ENCODE data around the gene IL17REL.
A peak's percentile ranks its signal among the peaks of the same experiment; 100 is the strongest.

The IL17REL gene

DNA sequence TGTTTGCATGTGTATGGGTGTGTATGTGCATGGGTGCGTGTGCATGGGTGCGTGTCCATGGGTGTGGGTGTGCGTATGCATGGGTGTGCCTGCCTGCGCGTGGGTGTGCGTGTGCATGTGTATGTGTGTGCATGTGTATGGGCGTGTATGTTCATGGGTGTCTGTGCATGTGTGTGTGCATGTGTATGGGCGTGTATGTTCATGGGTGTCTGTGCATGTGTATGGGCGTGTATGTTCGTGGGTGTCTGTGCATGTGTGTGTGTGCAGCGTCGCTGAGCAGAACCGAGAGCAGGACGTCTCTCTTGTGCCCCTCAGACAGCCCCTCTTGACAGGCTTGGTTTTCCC, 13.9 kb downstream of the IL17REL start:
- no peaks in the 10 kb centered on the region for H3K36me3 ChIP-seq
- DNase-seq, result no peak
- no peaks in the 10 kb centered on the region for H3K27me3 ChIP-seq
- peaks cover 3% of the 10 kb centered on the region; the same call in 1 of the 2 replicates for H3K4me1 ChIP-seq
- TF ChIP-seq, protein P1, sequence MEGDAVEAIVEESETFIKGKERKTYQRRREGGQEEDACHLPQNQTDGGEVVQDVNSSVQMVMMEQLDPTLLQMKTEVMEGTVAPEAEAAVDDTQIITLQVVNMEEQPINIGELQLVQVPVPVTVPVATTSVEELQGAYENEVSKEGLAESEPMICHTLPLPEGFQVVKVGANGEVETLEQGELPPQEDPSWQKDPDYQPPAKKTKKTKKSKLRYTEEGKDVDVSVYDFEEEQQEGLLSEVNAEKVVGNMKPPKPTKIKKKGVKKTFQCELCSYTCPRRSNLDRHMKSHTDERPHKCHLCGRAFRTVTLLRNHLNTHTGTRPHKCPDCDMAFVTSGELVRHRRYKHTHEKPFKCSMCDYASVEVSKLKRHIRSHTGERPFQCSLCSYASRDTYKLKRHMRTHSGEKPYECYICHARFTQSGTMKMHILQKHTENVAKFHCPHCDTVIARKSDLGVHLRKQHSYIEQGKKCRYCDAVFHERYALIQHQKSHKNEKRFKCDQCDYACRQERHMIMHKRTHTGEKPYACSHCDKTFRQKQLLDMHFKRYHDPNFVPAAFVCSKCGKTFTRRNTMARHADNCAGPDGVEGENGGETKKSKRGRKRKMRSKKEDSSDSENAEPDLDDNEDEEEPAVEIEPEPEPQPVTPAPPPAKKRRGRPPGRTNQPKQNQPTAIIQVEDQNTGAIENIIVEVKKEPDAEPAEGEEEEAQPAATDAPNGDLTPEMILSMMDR (IDR thresholded peaks at IDR 0.05; ENCODE audit: low read depth, low read length), result no peak
- H3K9me3 ChIP-seq, result no peaks in the 10 kb centered on the region
- H3K4me3 ChIP-seq (ENCODE audit: low read depth, low read length), result no peak overlapping the region

DNA sequence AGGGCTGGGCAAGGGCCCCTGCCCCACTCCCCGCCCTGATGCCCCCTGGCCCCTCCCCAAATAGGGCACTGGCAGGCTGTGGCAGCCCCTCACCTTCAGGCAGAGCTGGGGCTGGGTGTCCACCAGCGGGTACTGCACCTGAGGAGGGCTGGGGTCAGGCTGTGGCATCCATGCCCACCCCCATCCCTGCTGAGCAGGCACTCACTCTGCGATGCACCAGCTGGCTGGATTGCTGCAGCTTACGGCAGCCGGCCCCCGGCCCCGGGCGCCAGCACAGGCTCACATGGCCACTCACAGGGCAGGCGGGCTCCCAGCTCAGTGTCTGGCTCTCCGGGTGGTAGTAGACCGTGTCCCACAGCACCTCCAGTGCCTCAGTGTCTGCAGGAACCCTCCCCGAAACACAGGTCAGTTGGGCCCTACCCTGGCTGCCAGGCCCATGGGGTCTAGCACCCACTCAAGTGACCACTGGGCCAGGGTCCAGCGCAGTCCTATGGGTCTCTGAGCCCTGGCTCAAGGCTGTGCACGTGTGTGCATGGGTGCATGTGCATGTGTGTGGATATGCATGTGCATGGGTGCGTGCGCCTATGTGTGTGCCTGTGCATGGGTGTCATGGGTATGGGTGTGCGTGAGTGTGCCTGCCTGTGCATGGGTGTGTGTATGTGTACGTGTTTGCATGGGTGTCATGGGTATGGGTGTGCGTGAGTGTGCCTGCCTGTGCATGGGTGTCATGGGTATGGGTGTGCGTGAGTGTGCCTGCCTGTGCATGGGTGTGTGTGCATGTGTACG, 14.4 kb downstream of the IL17REL start:
- peaks cover 3% of the 10 kb centered on the region; the same call in 1 of the 2 replicates for H3K4me1 ChIP-seq
- no peaks in the 10 kb centered on the region for H3K27me3 ChIP-seq
- H3K9me3 ChIP-seq, result no peaks in the 10 kb centered on the region
- H3K36me3 ChIP-seq, result no peaks in the 10 kb centered on the region
- H3K4me3 ChIP-seq (ENCODE audit: low read depth, low read length), result no peak overlapping the region
- peak; percentile 12 for DNase-seq
- TF ChIP-seq, protein P1 (IDR thresholded peaks at IDR 0.05; ENCODE audit: low read depth, low read length), result no peak

DNA sequence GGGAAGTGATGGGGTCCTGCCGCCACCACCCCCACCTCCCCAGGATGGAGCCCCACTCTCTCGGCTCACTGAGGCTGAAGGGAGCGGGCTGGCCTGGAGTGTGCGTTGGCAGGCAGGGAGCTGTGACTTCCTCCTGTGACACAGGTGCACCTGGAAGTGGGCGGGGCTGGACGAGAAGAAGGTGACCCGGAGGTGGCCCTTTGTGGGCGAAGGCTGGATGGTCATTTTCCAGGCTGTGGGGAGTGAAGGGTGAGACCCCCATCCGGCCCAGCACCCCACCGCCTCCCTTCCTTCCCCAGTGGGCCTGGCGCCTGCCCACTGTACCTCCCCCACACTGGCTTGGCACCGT, 15.3 kb downstream of the IL17REL start:
- no peak overlapping the region for H3K4me3 ChIP-seq (ENCODE audit: low read depth, low read length)
- H3K4me1 ChIP-seq, result peaks cover 3% of the 10 kb centered on the region; the same call in 1 of the 2 replicates
- no peaks in the 10 kb centered on the region for H3K36me3 ChIP-seq
- no peaks in the 10 kb centered on the region for H3K27me3 ChIP-seq
- peak; percentile 7 for DNase-seq
- H3K9me3 ChIP-seq, result no peaks in the 10 kb centered on the region
- TF ChIP-seq, protein P1 (IDR thresholded peaks at IDR 0.05; ENCODE audit: low read depth, low read length), result no peak

DNA sequence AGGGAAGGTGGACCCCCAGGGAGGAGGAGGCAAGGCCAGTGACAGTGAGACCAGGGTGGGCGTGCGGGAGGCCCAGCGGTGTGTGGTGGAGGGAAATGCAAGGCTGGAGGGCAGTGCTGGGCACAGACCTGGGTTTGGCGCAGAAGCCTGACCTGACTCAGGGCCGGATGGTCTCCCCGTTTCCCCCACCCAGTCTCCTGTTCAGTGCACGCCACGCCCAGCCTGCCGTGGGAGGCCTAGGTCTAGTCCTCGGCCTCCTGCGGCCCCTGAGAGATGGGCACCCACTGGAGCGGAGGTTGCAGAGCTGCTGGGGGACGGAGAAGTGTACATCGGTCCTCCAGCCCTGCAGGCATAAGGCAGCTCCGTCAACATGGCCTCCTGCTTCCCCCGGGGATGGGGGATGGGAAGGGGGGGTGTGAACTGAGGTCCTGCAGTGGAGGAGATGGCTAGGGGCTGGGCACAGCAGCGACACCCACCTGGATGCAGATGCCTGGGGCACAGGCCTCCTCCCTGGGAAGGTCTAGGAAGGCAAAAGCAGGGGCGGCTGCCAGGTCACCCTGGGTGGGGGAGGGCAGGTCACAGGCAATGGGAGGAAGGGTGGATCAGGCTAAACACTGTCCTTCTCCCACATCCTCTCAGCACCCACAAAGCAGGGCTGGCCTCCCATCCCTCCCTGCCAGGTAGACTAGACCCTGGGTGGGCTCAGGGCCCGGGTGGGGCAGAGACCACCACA, 15.9 kb downstream of the IL17REL start:
- Histone ChIP-seq H3K27me3 (no peaks in the 10 kb centered on the region), H3K4me1 (peaks cover 3% of the 10 kb centered on the region; the same call in 1 of the 2 replicates), H3K4me3 (ENCODE audit: low read depth, low read length) (no peak overlapping the region), H3K9me3 (no peaks in the 10 kb centered on the region), H3K36me3 (no peaks in the 10 kb centered on the region)
- TF ChIP-seq, protein P1 (IDR thresholded peaks at IDR 0.05; ENCODE audit: low read depth, low read length), result no peak
- DNase-seq, result peak; percentile 9

DNA sequence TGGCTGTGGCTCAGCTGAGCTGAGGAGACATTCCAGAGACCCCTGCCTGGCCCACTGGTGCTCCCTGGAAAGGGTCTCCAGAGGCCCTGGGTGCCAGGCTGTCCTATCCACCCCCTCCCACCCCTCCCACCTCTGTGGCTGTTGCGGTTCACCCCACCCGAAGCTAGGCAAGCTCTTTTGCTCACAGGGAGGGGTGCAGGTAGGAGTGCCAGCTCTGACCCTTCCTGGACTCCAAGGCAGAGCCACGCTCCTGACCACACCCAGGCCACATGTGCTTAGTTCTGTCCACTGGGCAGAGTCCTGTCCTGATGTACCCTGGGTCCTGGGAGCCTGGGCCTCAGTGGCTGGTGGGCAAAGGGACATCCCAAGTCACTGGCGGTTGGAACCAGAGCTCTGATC, 16.4 kb downstream of the IL17REL start:
- TF ChIP-seq, protein P1 (IDR thresholded peaks at IDR 0.05; ENCODE audit: low read depth, low read length), result no peak
- H3K27me3 ChIP-seq, result no peaks in the 10 kb centered on the region
- no peak for DNase-seq
- no peaks in the 10 kb centered on the region for H3K9me3 ChIP-seq
- no peaks in the 10 kb centered on the region for H3K36me3 ChIP-seq
- H3K4me1 ChIP-seq, result peaks cover 3% of the 10 kb centered on the region; the same call in 1 of the 2 replicates
- no peak overlapping the region for H3K4me3 ChIP-seq (ENCODE audit: low read depth, low read length)
